ENCODE measurements around the gene C5orf52.
"Not testable (repeated sequence)": the region's sequence is repeated elsewhere in the genome, so short reads cannot be mapped to it uniquely, and the experiment has no call there.

Gene C5orf52

GRCh38 chr5:157670662-157671591, at the start of gene C5orf52:
C5orf52 (plus strand) TSS chr5:157671533; CDS start chr5:157671615, 82 bp downstream.
- DNase-seq, result peak in 2 of 3 experiments; percentile 8 to 36

DNA sequence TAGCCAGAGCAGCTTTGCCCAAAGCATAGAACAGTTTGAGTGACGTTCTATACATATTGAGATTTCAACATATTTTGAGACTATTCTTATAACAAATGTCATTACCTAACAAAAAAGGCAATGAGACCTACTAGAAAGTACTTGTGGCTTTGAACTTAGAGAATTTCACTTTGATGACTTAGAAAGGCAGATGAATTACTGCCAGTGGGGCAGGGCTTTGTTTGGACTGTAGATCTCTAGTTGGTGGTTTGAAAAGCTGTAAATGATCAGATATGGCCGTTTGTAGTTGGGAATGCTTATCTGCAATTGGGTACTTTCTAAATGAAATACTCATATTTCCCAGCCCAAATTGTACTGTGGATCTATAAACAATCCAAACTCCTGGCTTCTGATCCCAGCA, 47.2 kb upstream of the C5orf52 start:
- no peak for DNase-seq

GRCh38 chr5:157626831-157627230, 44.5 kb upstream of the C5orf52 start:
- DNase-seq, result no peak

GRCh38 chr5:157630341-157630740, 41.0 kb upstream of the C5orf52 start:
- DNase-seq, result no peak

GRCh38 chr5:157640406-157641066, 30.8 kb upstream of the C5orf52 start:
- no peak for DNase-seq

DNA sequence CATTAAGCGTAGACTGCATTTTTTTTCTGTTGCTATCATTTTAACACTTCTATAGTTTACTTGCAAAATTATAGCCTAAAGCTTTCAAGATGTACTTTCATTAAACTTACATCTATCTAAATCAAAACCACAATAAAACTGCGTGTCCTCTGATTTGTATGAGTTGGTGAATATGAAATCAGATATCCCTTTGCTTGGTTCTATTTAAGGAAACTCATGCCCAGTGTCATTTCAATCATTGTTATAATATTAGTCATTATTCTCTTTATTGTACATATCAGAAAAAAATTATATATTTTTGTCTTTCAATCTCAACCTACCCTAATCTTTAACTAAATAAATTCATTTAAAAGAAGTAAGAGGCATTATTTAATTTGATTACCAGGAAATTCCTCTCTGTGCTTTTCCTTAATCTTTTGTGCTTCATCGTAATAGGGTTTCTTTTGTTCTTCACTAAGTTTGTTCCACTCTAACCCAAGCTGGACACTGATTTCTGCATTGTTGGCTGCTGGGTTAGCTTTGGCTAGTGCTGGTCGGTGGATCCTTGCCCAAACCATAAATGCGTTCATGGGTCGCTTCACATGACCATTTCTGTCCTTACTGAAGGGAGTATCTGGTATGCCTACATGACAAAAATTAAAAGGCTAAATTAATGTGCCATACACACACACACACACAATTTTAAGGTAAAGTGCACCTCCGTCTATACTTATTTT, 22.9 kb upstream of the C5orf52 start:
- no peak for DNase-seq

GRCh38 chr5:157649101-157649500, 22.2 kb upstream of the C5orf52 start:
- DNase-seq, result no peak

GRCh38 chr5:157650991-157651611, 20.2 kb upstream of the C5orf52 start:
- DNase-seq, result peak in 2 of 3 experiments; percentile 55 to 59

DNA sequence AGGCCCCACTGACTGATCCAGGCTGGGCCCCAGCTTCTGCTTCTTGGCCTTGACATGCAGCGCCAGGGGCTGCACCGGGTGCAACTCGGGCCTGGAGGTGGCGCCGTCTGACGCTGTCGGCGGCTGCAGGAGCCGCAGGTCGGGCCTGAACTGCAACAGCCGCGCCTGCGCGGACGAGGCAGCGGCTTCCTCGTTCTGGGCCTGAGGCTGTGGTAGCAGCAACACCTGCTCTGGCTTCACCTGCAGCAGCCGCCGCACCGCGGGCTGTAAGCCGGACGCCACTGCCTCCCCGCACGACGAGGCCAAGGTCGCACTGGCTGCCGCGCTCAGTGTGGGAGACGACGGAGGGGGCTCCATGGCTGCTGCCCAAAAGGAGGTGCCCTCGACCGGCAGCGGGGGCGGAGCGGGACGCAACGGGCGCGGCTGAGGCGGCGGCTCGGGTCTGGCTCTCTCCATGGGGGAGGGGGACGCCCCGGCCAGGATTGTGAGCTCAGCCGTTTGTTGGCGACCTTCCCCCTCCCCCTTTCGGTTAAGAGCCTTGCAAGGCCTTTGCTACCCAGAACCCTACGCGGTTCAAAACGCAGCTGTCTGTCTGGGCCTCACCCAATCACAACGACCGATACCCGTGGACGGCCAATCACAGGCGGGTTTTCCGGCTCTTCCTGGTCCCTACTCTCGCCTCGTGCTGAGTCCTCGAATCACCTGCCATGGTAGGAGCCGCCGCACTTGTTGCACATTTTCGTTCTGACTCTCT, 19.5 kb upstream of the C5orf52 start:
- peak in 2 of 3 experiments; percentile 83 to 95 for DNase-seq

- DNase-seq, result no peak
Measured at GRCh38 chr5:157652377-157652692, 19.0 kb upstream of the C5orf52 start, which contains the start of gene SOX30. SOX30 (minus strand) TSS chr5:157652438; CDS start chr5:157652078, 360 bp downstream.

DNA sequence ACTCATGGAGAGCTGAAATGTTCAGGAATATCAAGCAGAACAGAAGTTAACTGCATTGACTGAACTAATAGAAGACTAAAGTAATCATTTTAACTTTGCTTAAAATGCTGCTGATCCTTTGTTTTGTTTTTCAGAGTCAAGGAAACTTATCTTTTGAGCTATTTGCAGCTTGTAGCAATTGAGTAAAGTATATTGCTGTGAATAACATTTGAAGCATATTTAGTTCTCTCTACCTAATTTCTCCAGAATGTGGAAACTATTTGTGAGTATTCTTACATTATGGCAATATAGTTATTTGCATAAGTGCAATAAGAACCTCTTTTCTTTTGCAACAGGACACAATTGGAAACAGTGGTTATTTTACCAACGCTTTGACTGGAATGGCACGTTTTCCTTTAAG, 13.8 kb upstream of the C5orf52 start:
- no peak for DNase-seq

DNA sequence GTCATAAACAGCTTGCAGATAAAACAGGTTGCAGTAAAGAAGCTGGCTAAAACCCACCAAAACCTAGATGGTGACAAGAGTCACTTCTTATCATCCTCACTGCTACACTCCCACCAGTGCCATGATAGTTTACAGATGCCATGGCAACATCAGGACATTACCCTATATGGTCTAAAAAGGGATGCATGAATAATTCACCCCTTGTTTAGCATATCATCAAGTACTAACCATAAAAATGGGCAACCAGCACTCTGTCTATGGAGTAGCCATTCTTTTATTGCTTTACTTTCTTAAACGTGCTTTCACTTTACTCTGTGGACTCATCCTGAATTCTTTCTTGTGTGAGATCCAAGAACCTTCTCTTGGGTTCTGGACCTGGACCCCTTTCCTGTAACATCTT, 12.4 kb upstream of the C5orf52 start:
- DNase-seq, result no peak

DNA sequence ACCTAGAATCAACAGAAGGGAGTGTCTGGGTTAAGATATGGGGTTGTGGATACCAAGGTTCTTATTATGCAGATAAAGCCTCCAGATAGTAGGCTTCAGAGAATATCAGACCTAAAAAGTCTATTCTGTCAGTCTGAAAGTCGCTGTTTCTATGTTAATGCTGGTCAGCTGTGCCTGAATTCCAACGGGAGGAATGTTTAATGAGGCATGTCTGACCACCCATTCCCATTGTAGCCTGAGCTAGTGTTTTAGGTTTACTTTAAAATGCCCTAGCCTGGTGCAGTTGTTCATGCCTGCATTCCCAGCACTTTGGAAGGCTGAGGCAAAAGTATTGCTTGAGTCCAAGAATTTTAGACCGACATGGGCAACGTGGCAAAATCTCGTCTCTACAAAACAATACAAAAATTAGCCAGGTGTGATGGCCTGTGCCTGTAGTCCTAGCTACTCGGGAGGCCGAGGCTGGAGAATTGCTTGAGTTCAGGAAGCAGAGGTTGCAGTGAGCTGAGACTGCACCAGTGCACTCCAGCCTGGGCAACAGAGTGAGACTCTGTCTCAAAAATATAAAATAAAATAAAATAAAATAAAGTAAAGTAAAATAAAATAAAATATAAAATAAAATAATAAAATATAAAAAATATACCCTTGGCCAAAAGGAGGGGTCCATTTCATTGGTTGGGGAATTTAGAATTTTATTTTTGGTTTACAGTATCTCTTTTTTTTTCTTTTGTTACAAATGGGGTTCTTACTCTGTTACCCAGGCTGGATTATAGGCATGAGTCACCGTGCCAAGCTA, 11.3 kb upstream of the C5orf52 start:
- DNase-seq, result no peak

DNA sequence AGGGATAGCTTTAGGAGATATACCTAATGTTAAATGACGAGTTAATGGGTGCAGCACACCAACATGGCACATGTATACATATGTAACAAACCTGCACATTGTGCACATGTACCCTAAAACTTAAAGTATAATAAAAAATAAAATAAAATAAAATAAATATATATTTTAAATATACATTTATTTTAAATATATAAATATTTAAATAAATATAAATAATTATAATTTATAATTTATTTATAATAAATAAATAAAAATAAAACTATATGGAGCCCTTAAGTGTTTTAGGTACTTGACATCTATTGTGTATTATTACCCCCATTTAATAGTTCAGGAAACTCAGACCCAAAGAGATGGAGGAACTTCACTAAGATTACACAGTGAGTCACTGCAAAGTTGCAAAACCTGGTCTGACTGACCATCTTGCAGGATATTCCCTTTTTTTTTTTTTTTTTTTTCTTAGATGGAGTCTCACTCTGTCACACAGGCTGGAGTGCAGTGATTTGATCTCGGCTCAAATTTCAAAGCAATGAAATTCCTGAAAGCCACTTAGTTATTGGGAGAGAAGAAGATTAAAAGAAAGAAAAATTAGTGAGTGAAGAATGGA, 5.8 kb upstream of the C5orf52 start:
- DNase-seq, result no peak

- no peak for DNase-seq
Measured at GRCh38 chr5:157668356-157668755, 3.0 kb upstream of the C5orf52 start.

- no peak for DNase-seq
Measured at GRCh38 chr5:157669701-157670097, 1.6 kb upstream of the C5orf52 start.

- DNase-seq, result no peak
Measured at GRCh38 chr5:157671592-157672330, 428 bp downstream of the C5orf52 start.

- no peak for DNase-seq
Measured at GRCh38 chr5:157672976-157673375, 1.6 kb downstream of the C5orf52 start.

- DNase-seq, result not testable (repeated sequence)
Measured at GRCh38 chr5:157674351-157674750, 3.0 kb downstream of the C5orf52 start.

- DNase-seq, result no peak
Measured at GRCh38 chr5:157677931-157678330, 6.6 kb downstream of the C5orf52 start.

All from NCI-H1417 (cell line).